MCF 10A (cell line): ENCODE data around the gene TRIM63. TPM values are rescaled to one million over a fixed set of nuclear protein-coding genes. Genes with fewer than 3 reads are reported as not detected.

Experiments used
- BruUV-seq: library from RNA; stranded (reverse); fragments of 400-500 nt; replicated peaks from 2 replicates; lab custom pipeline; 2021; lab: Mats Ljungman, UMichigan
- CTCF ChIA-PET: fragments of 300-600 bp; sonication (Branson Sonifier 250); formaldehyde crosslinking; extraction: SDS; loops from one replicate; lab custom pipeline; 2021; ENCODE audit warnings: antibody characterized with exemption, inconsistent platforms; lab: Yijun Ruan, JAX
- POLR2A ChIA-PET: fragments of 300-600, 350-650 bp; sonication (Branson Sonifier 250); formaldehyde crosslinking; extraction: SDS; loops from one replicate; lab custom pipeline; 2020; ENCODE audit warnings: antibody characterized with exemption, inconsistent platforms; lab: Yijun Ruan, JAX
- DNase-seq: peaks from one replicate; pipeline ENCODE4 v3.0.0-alpha.2; 2018; ENCODE audit not compliant: unreplicated experiment
- H3K27ac Mint-ChIP-seq: one replicate; pipeline ENCODE4 v1.8.0; 2022; ENCODE audit warnings: mild to moderate bottlenecking, low read depth, mixed read lengths; ENCODE audit not compliant: unreplicated experiment
- H3K27me3 Mint-ChIP-seq: one replicate; pipeline ENCODE4 v1.8.0; 2022; ENCODE audit warnings: mixed read lengths; ENCODE audit not compliant: insufficient read depth, unreplicated experiment
- H3K36me3 Mint-ChIP-seq: one replicate; pipeline ENCODE4 v1.8.0; 2022; ENCODE audit warnings: mild to moderate bottlenecking, moderate library complexity, mixed read lengths; ENCODE audit not compliant: insufficient read depth, unreplicated experiment
- H3K4me1 Mint-ChIP-seq: one replicate; pipeline ENCODE4 v1.8.0; 2022; ENCODE audit warnings: mixed read lengths; ENCODE audit not compliant: insufficient read depth, unreplicated experiment
- H3K4me3 Mint-ChIP-seq: one replicate; pipeline ENCODE4 v1.8.0; 2022; ENCODE audit warnings: mild to moderate bottlenecking, moderate library complexity, mixed read lengths; ENCODE audit not compliant: unreplicated experiment
- H3K9me3 Mint-ChIP-seq: one replicate; pipeline ENCODE4 v1.8.0; 2022; ENCODE audit warnings: mixed read lengths; ENCODE audit not compliant: unreplicated experiment
- CTCF ChIP-seq: fragments of 200-600 bp; IDR thresholded peaks from one replicate; pipeline ENCODE4 v1.8.0; 2022; ENCODE audit warnings: antibody characterized with exemption, mild to moderate bottlenecking; ENCODE audit not compliant: unreplicated experiment
- intact Hi-C: fragments of 100-400 bp; cut with micrococcal nuclease; formaldehyde crosslinking; loops from 2 replicates; pipeline ENCODE4 v1.14.1; 2022
- total RNA-seq: library from RNA; stranded (reverse); gene quantifications from 2 replicates; pipeline ENCODE4 v1.2.3, GENCODE V29; 2022

The TRIM63 gene
- total RNA-seq, 1 experiment from 2014 or later, result not detected

GRCh38 chr1:26025060-26025459, 42.4 kb downstream of the TRIM63 start:
- DNase-seq, result no peak
- H3K4me3 Mint-ChIP-seq, result no peak overlapping the region
- no peaks in the 10 kb centered on the region for H3K36me3 Mint-ChIP-seq
- H3K4me1 Mint-ChIP-seq, result no peaks in the 10 kb centered on the region
- no TSS peak for BruUV-seq
- ChIA-PET POLR2A (no interaction called here), CTCF (interaction anchor here (1.1 to 1.2 kb wide), 2 partner anchors 9 to 10 kb away, joined by 3 to 6 read pairs; no protein-coding TSS in a partner anchor)
- no peak overlapping the region for H3K27ac Mint-ChIP-seq
- no peaks in the 10 kb centered on the region for H3K27me3 Mint-ChIP-seq
- H3K9me3 Mint-ChIP-seq, result no peaks in the 10 kb centered on the region
- no peak for TF ChIP-seq CTCF
- intact Hi-C loops, result no loop called here

GRCh38 chr1:26023826-26024225, 43.6 kb downstream of the TRIM63 start:
- no TSS peak for BruUV-seq
- Mint-ChIP-seq H3K36me3 (no peaks in the 10 kb centered on the region), H3K9me3 (no peaks in the 10 kb centered on the region), H3K4me1 (no peaks in the 10 kb centered on the region), H3K27ac (no peak overlapping the region), H3K27me3 (no peaks in the 10 kb centered on the region), H3K4me3 (no peak overlapping the region)
- intact Hi-C loops, result no loop called here
- POLR2A ChIA-PET, result no interaction called here
- TF ChIP-seq CTCF, result no peak
- no peak for DNase-seq
- CTCF ChIA-PET, result interaction anchor here (0.6 kb wide), 1 partner anchor 394 kb away, joined by 4 read pairs; no protein-coding TSS in a partner anchor

- CTCF ChIA-PET, result no interaction called here
- Mint-ChIP-seq H3K36me3 (no peaks in the 10 kb centered on the region), H3K27me3 (no peaks in the 10 kb centered on the region), H3K4me3 (no peak overlapping the region), H3K9me3 (no peaks in the 10 kb centered on the region), H3K27ac (no peak overlapping the region), H3K4me1 (no peaks in the 10 kb centered on the region)
- TF ChIP-seq CTCF, result no peak
- intact Hi-C loops, result no loop called here
- no TSS peak for BruUV-seq
- no peak for DNase-seq
- POLR2A ChIA-PET, result no interaction called here
Measured at GRCh38 chr1:26023009-26023408, 44.4 kb downstream of the TRIM63 start.

GRCh38 chr1:26022404-26022779, 45.0 kb downstream of the TRIM63 start:
- DNase-seq, result no peak
- TF ChIP-seq CTCF, result no peak
- ChIA-PET POLR2A (no interaction called here), CTCF (interaction anchor here (1.0 kb wide), 1 partner anchor 14 kb away, joined by 3 read pairs; no protein-coding TSS in a partner anchor)
- intact Hi-C loops, result no loop called here
- H3K4me3 Mint-ChIP-seq, result no peak overlapping the region
- no peak overlapping the region for H3K27ac Mint-ChIP-seq
- no peaks in the 10 kb centered on the region for H3K4me1 Mint-ChIP-seq
- no TSS peak for BruUV-seq
- H3K36me3 Mint-ChIP-seq, result no peaks in the 10 kb centered on the region
- H3K27me3 Mint-ChIP-seq, result no peaks in the 10 kb centered on the region
- H3K9me3 Mint-ChIP-seq, result no peaks in the 10 kb centered on the region
